Activated gamma-delta T cell treated with anti-CD3 and anti-CD28 coated beads, Interleukin-2, amount 50 U/mL, for 16 hours (primary cell): ENCODE results near the gene ATP5ME.
"Not testable (repeated sequence)": the region's sequence is repeated elsewhere in the genome, so short reads cannot be mapped to it uniquely, and the experiment has no call there.

Experiments used
- DNase-seq: peaks from one replicate; pipeline ENCODE4 v3.0.0-alpha.2; 2020; ENCODE audit warnings: low read depth

ATP5ME gene

GRCh38 chr4:704971-705277 lies 30.8 kb upstream of the ATP5ME start:
- no peak for DNase-seq

GRCh38 chr4:704198-704891 lies 30.3 kb upstream of the ATP5ME start:
- DNase-seq = no peak

GRCh38 chr4:703336-704197 lies 29.5 kb upstream of the ATP5ME start:
- DNase-seq = no peak

- no peak for DNase-seq
These were observed 28.6 kb upstream of the ATP5ME start for GRCh38 chr4:702618-703048.

GRCh38 chr4:700587-701264 lies 26.6 kb upstream of the ATP5ME start:
- DNase-seq = no peak

- no peak for DNase-seq
These were observed 25.9 kb upstream of the ATP5ME start for GRCh38 chr4:699816-700580.

- DNase-seq = not testable (repeated sequence)
These were observed 20.4 kb upstream of the ATP5ME start for GRCh38 chr4:694341-694940.

GRCh38 chr4:692771-693554 lies 18.9 kb upstream of the ATP5ME start:
- DNase-seq = no peak

- DNase-seq = no peak
These were observed 15.6 kb upstream of the ATP5ME start for GRCh38 chr4:689723-690122.

- DNase-seq = no peak
These were observed 15.0 kb upstream of the ATP5ME start, which contains the start of gene SLC49A3 for GRCh38 chr4:688854-689681. Gene SLC49A3 (minus strand): TSS chr4:689151. CDS start chr4:689127, 24 bp downstream.

- no peak for DNase-seq
These were observed 14.1 kb upstream of the ATP5ME start for GRCh38 chr4:687971-688853.

- no peak for DNase-seq
These were observed 13.2 kb upstream of the ATP5ME start for GRCh38 chr4:687048-687970.

GRCh38 chr4:686413-687040 lies 12.5 kb upstream of the ATP5ME start:
- no peak for DNase-seq

- DNase-seq = no peak
These were observed 11.8 kb upstream of the ATP5ME start for GRCh38 chr4:685679-686412.

GRCh38 chr4:684623-685327 lies 10.7 kb upstream of the ATP5ME start:
- no peak for DNase-seq
